Umbilical cord (tissue), 2 donors: ENCODE data around the gene MLLT1. TPM values are rescaled to one million over a fixed set of nuclear protein-coding genes. Genes with fewer than 3 reads are reported as not detected.

Source experiments
- DNase-seq: peaks from one replicate; pipeline ENCODE4 v3.0.0-alpha.2; 2015; ENCODE audit warnings: low spot score
- total RNA-seq: library from RNA; depleted of rRNA; stranded (reverse); fragments of >200 nt; gene quantifications from one replicate; pipeline ENCODE4 v1.2.3, GENCODE V29; 2014; ENCODE audit warnings: low replicate concordance; ENCODE audit not compliant: insufficient read depth

The MLLT1 gene
- total RNA-seq, 1 donor from 2014 or later = 4.3 TPM

GRCh38 chr19:6275170-6275744 lies 4.5 kb downstream of the MLLT1 start:
- no peak for DNase-seq

- DNase-seq = no peak
Measured at GRCh38 chr19:6274756-6275155, 5.0 kb downstream of the MLLT1 start.

- peak; percentile 78 for DNase-seq
Measured at GRCh38 chr19:6273701-6274601, 5.8 kb downstream of the MLLT1 start.

GRCh38 chr19:6272913-6273600 lies 6.7 kb downstream of the MLLT1 start:
- no peak for DNase-seq

GRCh38 chr19:6272411-6272791 lies 7.4 kb downstream of the MLLT1 start:
- DNase-seq = no peak

GRCh38 chr19:6271721-6272410 lies 7.9 kb downstream of the MLLT1 start:
- peak; percentile 90 for DNase-seq

DNA sequence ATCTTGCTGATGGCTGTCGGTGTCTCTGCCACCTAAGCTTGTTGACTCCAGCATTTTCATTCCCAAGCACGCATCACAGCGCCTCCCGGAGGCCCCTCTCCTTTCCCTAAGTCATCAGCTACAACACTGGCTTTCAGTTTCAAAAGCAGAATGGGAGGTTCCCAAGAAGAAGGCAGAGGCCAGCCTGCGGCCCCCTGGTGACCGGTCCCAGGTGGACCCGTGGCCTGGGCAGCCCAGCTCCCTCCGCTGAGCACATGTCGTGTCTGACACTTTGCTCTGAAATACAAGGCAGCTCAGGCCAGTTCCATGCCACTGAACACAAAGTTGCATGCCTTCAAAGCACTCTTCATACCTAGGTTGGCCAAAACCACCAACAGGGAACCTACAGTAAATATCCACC lies 8.5 kb downstream of the MLLT1 start:
- no peak for DNase-seq

DNA sequence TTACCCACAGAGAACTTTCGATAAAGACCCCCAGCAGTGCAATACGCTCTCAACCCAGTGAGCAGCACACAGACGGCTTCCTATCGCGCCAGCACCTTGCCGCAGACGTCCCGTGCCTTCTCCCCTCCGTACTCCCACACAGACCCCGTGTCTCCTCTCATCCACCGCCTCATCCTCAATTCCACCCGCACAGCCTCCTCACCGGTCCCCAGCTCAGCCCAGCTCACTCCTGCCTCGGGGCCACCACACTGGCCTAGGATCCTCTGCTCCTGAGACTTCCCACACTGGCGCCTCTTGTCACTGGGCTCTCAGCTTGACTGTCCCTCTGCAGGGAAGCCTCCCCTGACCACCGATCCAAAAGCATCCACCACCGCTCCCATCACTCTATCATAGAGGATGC lies 9.0 kb downstream of the MLLT1 start:
- DNase-seq = no peak

DNA sequence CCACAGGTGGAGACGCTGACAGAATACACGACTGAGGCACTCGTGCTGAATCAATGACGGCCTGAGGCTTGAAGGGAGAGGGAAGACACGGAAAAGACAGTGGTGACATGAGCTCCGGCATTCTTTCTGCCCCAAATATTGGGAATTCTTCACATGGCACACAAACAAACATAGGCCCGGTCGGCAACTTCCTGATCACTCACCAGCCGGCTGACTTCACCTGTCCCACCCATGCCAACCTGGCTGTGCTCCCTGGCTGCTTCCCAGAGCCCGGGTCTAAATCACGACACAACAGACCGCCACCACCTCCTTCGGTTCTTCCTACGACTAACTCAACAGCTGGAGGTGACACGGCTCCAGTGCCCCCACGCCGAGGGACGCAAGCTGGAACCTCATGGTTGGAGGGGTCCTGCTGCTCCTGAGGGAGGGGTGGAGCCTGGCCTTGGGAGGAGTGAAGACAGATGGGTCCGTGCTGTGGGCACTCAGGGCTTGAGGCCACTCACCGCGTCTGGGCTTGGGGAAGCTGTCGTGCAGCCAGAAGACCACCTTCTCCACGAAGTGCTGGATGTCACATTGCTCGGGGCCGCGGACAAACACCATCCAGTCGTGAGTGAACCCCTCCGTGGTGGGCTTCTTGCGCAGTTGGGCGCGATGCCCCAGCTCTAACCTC lies 9.6 kb downstream of the MLLT1 start:
- no peak for DNase-seq

- DNase-seq = no peak
Measured at GRCh38 chr19:6269101-6269886, 10.5 kb downstream of the MLLT1 start.

GRCh38 chr19:6268382-6268771 lies 11.4 kb downstream of the MLLT1 start:
- DNase-seq = no peak

DNA sequence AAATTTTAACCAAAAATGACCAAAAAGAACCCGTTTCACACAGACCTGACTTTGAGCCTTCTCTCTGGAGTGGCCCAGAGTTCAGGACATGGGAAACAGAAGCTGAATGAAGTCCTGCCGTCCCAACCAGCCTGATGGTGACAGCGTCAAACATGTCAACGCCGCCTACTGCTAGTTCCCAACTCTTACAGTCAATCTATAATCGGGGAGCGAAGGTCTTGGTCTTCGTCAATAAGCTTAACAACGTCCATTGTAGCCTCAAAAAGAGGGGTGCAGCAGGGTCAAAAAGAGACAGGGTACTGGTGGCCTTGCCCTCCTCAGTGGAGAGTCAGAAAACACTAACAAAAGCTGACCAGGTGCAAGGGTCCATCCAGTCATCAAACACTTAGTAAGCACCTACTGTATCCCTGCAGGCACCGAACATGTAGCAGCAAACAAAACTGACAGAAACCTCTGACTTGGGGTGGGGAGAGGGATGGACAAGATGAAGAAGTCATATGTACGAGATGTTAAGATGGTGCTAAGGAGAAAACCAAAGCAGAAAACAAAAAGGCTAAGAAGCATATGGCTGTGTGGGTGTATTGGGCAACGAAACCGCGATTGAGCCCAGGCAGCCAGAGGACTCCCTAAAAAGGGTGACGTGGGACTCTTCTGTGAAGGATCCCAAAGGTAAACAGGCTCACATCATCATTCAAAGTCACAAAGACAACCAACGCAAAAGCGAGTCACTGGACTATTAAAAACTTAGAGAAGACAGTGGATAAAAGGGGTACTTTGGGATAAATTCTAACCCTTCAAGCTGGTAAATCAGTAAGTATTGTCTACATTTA lies 12.0 kb downstream of the MLLT1 start:
- no peak for DNase-seq

DNA sequence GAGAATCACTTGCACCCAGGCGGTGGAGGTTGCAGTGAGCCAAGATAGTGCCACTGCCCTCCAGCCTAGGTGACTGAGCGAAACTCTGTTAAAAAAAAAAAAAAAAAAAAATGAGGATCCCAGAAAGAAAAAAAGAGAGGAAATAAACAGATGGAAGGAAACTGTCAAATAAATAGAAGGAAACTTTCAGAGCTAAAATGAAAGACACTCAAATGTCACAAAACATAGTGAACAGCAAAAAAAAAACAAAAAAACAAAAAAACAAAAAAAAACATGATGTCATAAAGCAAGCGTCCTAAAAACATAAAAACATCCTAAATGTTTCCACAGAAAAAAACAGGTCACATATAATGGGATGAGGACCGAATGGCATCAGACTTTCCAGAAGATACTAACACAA lies 15.0 kb downstream of the MLLT1 start:
- no peak for DNase-seq

DNA sequence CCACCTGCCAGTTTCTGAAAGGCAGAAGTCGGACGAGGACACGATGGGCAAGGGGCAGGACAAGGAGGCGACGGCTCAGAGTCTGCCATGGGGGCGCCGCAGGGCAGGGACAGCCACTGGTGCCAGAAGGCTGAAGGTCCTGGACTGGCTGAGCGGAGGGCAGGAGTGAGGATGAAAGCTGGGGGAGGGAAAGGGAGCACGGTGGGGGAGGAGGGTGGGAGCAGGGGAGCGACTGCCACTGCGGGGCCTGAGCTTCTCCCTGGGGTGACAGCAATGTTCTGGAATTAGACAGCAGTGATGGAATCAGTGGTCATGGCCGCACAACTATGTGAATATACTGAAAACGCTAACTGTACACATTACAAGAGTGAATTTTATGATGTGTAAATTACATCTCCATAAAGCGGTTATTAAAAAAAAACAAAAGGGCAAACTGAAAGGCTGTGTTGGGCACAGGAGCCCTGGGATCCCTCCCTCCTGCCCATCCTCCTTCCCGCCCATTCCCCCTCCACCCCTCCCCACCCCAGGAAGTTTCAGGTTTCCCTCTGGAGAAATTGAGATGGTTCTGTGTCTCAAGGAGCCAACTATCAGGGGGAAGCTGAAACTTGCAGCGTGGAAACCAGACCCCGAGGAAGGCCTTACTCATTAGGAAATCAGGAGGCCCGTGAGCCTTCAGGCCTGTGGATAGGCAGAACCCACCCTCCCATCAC lies 15.9 kb downstream of the MLLT1 start:
- DNase-seq = peak; percentile 55

GRCh38 chr19:6263306-6263705 lies 16.5 kb downstream of the MLLT1 start:
- DNase-seq = no peak

DNA sequence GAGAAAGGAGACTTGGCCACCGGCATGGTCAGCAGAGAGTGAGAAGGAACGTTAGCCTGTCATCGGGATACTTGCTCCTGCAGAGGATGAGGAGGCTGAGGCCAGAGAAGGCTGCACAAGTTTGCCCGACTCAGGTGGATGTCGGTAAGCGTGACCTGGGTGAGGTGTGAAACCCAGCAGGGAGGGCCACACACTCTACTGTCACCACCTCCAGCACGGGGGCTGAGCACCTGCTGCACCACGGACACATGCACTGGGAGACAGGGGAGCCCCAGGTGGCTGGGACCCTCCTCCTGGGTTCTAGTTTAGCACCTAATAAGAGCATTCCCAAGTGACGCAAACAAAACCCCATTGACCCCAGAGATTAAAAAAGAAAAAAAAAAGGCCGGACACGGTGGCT lies 17.3 kb downstream of the MLLT1 start:
- DNase-seq = no peak

DNA sequence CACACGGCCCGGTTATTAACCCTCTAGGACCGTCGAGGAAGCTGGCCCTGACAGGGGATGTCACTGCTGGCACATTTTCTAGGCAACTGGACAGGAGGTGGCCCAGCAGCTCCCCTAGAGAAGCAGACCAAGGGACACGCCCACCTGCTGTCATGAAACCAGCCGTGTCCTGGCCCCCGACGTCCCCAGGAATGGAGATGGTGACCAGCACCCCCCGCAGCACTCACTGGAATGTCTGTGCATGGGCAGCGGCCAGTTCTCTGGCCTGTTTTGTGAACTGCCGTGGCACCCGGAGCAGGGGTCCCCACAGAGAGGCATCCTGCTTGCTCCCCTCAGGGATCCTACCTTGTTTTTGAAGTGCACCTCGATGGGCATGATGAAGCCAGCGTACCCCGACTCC lies 17.9 kb downstream of the MLLT1 start:
- DNase-seq = no peak

DNA sequence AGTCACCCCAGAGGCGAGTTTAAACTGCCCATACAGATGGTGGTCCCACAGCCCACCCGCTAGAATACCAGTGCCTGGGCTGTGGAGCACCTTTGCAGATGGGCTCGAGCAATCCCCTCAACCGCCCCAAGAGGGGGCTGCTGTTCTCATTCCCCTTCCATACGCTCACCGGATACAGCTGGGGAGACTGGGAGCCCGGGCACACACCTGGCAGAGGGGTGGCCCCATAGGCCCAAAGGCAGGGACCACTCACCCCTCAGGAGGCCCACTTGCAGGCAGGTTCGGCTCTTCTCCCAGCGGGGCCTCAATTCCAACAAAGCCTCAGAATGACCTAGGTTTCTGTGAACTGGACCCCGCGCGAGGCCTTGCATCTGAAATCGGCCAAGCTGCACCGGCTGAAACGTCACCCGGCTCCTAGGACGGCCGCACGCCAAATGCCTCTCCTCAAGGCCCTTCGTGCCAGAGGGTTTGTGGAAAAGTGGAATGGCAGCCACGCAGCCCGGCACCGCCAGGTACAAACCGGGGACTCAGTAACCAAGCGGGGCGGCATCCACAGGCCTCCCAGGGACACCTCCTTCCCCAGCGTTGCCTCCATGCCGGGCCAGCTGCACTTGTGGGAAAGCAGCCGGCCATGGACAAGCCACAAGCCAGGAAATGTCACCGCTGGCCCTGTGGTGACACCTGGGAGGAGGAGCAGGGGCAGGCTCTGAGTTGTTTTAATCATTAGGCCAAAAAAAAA lies 18.7 kb downstream of the MLLT1 start:
- DNase-seq = no peak
